ENCODE results near the gene ATP5ME.
"Not testable (repeated sequence)": the region's sequence is repeated elsewhere in the genome, so short reads cannot be mapped to it uniquely, and the experiment has no call there.

GRCh38 chr4:669806-670559 lies 4.1 kb downstream of the ATP5ME start:
- not testable (repeated sequence) for TF ChIP-seq CTCF (IDR thresholded peaks at IDR 0.05; ENCODE audit: insufficient read depth, low read depth, low read length); EZH2 (IDR thresholded peaks at IDR 0.05; ENCODE audit: insufficient read depth, low read length)

All from astrocyte (in vitro differentiated cells and primary cell).